Right cardiac atrium (tissue), 5 donors: Measurements from ENCODE around the gene ARF3. TPM values are rescaled to one million over a fixed set of nuclear protein-coding genes. Genes with fewer than 3 reads are reported as not detected.
"Not testable (repeated sequence)": the region's sequence is repeated elsewhere in the genome, so short reads cannot be mapped to it uniquely, and the experiment has no call there.

Source experiments
- ATAC-seq, 2 donors: fragments of 200-7000 bp; cut with Tn5 transposase; one replicate each; pipeline versions ENCODE4 v1.8.0 to v1.9.1; 2020; ENCODE audit warnings: moderate library complexity in 2 of 2, mild to moderate bottlenecking in 1 of 2
- DNase-seq, 3 donors: peaks; one replicate each; pipeline ENCODE4 v3.0.0-alpha.2; 2020
- H3K27ac ChIP-seq: one replicate; pipeline ENCODE4 v1.5.1; 2013; ENCODE audit warnings: mild to moderate bottlenecking, low read length, control low read depth, moderate library complexity
- H3K27me3 ChIP-seq: one replicate; pipeline ENCODE4 v1.6.1; 2013; ENCODE audit not compliant: control insufficient read depth, insufficient read depth
- H3K4me1 ChIP-seq: one replicate; pipeline ENCODE4 v1.6.1; 2013; ENCODE audit warnings: low read length; ENCODE audit not compliant: control insufficient read depth, insufficient read depth
- H3K4me3 ChIP-seq: one replicate; pipeline ENCODE4 v1.5.1; 2013; ENCODE audit warnings: low read length, control low read depth
- H3K9me3 ChIP-seq: one replicate; pipeline ENCODE4 v1.6.1; 2013; ENCODE audit warnings: low read length; ENCODE audit not compliant: control insufficient read depth
- WGBS: extraction: QIAGEN DNeasy Blood & Tissue Kit; methylation state at CpG from one replicate; pipeline ENCODE4 v1.1.7; 2013; 5-methylcytosine and 5-hydroxymethylcytosine counted together
- intact Hi-C, 4 donors: fragments of 100-400 bp; cut with DNase I; formaldehyde crosslinking; loops; one replicate each; pipeline versions ENCODE4 v1.11.0 to v1.14.0; 2022 to 2023
- polyA plus RNA-seq: library from polyadenylated mRNA; stranded (reverse); fragments of 200-250 nt; gene quantifications from one replicate; pipeline ENCODE4 v1.2.3, GENCODE V29; 2013
- total RNA-seq, 4 donors: library from RNA; stranded (reverse); fragmentation: NEBNext Ultra II Directional; extraction: Animal tissue kit (Norgen Biotek cat#: 25700); gene quantifications; one replicate each; pipeline ENCODE4 v1.2.1, GENCODE V29; 2021
- donor health status: healthy with polysubstance abuse.
- donor health status: DM: no; HTN: yes; CAD: no.
- donor health status: DM: no; HTN: no; CAD: no.
- donor health status: DM: no; HTN: yes; CAD: no; lungs with severe emphysema.
- donor health status: DM: yes; HTN: yes; CAD: no.

ARF3 gene
- total and polyA plus RNA-seq, 5 donors = 65.0 to 94.8 (median 76.8) TPM

DNA sequence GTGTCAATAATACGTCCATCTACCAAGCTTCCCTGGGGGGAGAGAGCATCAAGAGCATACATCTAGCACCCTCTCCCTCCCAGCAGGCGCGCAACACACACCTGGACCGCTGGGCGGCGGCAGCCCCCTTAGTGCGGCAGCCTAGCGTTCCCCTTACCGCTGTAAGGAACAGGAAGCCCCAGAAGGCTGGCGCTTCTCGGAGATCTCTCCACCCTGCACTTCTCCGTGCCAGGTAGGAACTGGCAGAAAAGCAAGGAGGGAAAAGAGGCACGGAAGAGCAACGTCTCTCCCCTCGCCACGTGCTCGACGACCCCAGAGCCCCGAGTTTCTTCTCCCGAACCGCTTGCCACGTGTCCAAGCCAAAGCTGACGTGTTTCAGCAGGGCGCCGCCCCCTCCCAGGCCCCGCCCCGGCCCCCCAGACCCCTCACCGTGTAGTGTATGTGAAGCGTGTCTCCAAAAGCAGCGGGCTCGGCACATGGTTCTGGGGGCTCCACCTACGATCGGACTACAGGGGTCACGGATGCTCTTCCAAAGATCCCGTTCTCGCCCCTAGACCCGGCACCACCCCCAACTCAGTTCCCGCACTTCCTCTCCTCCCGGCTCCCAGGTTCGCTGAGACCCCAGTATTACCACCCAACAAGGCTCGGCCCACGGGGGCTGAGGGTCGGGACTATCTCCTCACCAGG is 32.5 kb downstream of the ARF3 start:
- peak; percentile 73 to 74 for ATAC-seq
- H3K27me3 ChIP-seq = no peaks in the 10 kb centered on the region
- H3K4me3 ChIP-seq = peak overlapping the region; percentile 56
- intact Hi-C loops = no loop called here
- H3K27ac ChIP-seq = no peak overlapping the region
- H3K9me3 ChIP-seq = no peaks in the 10 kb centered on the region
- peak; percentile 55 to 78 (median 77) for DNase-seq
- WGBS = under 1% methylated on average over 43 of the region's 43 CpGs
- H3K4me1 ChIP-seq = no peaks in the 10 kb centered on the region

DNA sequence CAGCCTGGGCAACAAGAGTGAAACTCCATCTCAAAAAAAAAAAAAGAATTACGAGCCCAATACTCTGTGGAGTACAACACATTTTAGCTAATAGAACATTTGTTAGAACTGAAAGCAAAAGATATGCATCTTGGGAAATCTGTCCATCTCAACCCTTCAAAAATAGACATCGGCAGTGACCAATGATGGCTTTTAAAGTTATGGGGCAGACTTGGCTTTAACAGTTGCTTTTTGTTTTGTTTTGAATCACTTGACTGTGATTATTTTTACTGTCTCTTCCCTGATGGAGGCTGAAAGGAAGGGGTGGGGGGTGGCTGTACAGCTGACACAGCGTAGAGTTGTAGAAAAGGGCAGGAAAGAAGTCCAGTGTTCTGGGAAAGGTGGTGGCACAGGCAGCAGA is 34.2 kb downstream of the ARF3 start:
- no peaks in the 10 kb centered on the region for H3K27me3 ChIP-seq
- H3K9me3 ChIP-seq = no peaks in the 10 kb centered on the region
- intact Hi-C loops = no loop called here
- DNase-seq (no peak), ATAC-seq (no peak)
- H3K27ac ChIP-seq = no peak overlapping the region
- WGBS = 88% methylated on average over 3 of the region's 3 CpGs
- H3K4me3 ChIP-seq = no peak overlapping the region
- H3K4me1 ChIP-seq = no peaks in the 10 kb centered on the region

DNA sequence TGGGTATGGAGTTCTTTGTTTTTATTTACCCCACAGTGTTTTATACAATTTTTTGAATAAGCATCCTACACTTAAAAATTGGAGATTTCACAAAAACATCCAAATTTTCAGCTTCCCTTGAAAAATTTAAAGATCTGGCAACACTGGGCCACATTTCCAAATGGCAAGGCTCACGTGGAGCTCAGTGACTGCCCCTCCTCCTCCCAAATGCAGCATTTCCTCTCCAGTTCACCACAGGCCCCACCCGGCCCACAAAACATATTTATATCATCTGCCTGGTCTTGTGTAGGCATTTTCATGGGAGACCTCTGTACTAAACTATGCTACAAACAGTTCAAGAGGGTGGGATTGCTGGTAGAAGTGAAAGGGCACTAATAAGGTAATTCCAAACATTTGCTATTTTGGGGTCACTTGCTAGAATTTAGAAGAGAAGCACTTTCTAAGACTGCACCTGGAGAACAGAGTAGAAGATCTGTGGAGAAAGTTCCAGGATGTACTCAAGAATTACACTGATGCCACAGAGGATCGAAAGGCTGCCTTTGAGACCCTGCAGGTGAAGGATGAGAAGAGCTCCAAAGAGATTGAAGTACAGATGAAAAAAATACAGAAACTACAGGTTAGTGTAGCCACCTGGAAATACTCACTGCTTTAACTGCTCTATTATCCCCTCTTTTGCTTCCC is 39.3 kb downstream of the ARF3 start:
- Histone ChIP-seq H3K4me1 (no peaks in the 10 kb centered on the region), H3K9me3 (no peaks in the 10 kb centered on the region), H3K4me3 (no peak overlapping the region), H3K27me3 (no peaks in the 10 kb centered on the region), H3K27ac (no peak overlapping the region)
- intact Hi-C loops = no loop called here
- DNase-seq (no peak), ATAC-seq (no peak)
- 53% methylated on average over 3 of the region's 3 CpGs for WGBS

DNA sequence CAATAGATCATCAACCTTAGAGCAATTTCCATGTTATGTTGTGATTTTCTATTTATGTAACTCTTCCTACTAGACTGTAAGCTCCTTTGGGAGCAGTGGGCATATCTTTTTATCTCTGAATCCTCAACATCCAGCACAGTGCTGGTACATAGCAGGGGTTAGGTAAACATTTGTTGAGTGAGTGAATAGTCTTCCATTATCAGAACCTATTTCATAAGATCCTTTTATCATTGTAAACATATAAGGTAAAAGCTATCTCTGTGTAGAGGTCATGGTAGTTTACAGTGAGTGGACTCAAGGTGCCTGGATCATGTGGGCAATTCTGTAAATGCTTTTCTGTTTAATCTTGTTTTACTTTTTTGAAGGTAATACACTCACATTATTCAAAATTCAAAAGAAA is 47.1 kb downstream of the ARF3 start:
- Histone ChIP-seq H3K4me1 (no peaks in the 10 kb centered on the region), H3K27ac (no peak overlapping the region), H3K27me3 (no peaks in the 10 kb centered on the region), H3K4me3 (no peak overlapping the region), H3K9me3 (no peaks in the 10 kb centered on the region)
- intact Hi-C loops = no loop called here
- DNase-seq = no peak
- ATAC-seq = no peak

DNA sequence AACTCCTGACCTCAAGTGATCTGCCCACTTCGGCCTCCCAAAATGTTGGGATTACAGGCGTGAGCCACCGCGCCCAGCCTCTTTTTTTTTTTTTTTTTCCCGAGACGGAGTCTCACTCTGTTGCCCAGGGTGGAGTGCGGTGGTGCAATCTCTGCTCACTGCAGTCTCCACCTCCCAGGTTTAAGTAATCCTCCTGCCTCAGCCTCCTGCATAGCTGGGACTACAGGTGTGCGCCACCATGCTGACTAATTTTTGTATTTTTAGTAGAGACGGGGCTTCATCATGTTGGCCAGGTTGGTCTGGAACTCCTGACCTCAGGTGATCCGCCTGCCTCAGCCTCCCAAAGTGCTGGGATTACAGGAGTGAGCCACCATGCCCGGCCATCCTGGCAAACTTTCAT is 47.6 kb downstream of the ARF3 start:
- H3K9me3 ChIP-seq, H3K27ac ChIP-seq, H3K4me3 ChIP-seq, intact Hi-C loops, H3K27me3 ChIP-seq, ATAC-seq, DNase-seq, H3K4me1 ChIP-seq: not testable (repeated sequence)
- WGBS = 87% methylated on average over 11 of the region's 11 CpGs

DNA sequence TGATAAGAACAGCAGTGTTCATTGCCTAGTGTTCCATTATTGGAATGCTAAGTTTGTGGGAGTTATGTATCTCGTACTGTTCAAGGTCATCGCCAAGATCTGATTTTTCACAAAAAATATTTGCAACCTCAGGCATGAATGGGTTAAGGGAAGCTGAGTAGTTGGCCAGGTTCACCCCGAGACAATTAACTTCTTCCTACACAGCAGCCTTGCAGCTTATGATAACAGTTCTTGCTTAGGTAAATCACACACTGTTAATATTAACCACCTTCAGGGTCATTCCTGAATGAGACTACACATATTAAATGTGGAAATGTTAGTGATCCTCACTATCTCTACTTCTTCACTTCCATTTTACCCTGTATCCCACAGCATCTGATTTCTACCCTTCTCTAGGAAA is 50.0 kb downstream of the ARF3 start:
- Histone ChIP-seq H3K4me1 (no peaks in the 10 kb centered on the region), H3K9me3 (no peaks in the 10 kb centered on the region), H3K4me3 (no peak overlapping the region), H3K27ac (no peak overlapping the region), H3K27me3 (no peaks in the 10 kb centered on the region)
- WGBS = 55% methylated on average over 3 of the region's 3 CpGs
- ATAC-seq = no peak
- intact Hi-C loops = no loop called here
- no peak for DNase-seq

DNA sequence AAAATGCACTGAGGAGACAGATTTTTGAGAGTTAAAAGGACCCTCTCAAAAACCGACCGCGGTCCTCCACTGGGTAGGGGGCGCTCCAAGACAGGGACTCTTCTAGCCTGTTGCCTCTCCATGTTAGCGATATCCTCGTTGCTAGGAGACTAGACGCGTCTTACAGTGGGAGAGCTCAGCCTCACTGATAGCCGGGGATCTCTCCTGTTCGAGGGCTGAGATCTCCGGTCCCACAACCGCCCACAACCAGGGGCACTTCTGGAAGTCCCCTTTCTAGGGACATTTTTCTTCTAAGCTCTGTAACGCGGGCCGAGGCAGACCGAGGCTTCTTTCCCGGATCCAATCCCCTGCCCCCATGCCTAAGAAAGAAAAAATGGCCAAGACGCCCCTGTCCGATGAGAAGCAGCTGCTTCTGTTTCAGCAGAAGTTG is 53.3 kb downstream of the ARF3 start:
- peak; percentile 81 to 92 (median 91) for DNase-seq
- Histone ChIP-seq H3K27ac (no peak overlapping the region), H3K27me3 (no peaks in the 10 kb centered on the region), H3K4me1 (no peaks in the 10 kb centered on the region), H3K9me3 (no peaks in the 10 kb centered on the region), H3K4me3 (peak overlapping the region; percentile 35)
- WGBS = 1% methylated on average over 19 of the region's 19 CpGs
- peak; percentile 95 to 96 for ATAC-seq
- intact Hi-C loops = no loop called here

DNA sequence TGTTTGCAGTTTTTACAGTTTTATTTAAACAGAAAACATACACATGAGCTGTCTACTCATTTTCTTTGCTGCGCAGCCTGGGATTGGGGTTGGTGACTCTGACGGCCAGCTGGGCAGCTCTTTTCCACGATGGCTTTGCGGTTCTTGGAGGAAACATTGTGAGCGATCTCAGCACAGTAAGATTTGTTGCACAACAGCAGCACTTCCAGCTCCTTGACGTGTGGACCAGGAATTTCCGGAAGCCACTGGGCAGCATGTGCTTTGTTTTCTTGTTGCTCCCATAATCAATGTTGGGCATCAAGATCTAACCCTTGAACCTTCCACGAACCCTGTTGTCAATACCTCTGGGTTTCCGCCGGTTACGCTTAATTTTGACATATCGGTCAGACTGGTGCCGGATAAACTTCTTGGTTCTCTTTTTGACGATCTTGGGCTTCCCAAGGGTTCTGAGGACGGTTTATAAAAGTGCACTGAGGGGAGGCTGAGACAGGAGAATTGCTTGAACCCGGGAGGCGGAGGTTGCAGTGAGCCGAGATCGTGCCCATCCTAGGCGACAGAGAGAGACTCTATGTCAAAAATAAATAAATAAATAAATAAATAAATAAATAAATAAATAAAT is 53.8 kb downstream of the ARF3 start:
- DNase-seq = no peak
- peak in 1 of 2 donors; percentile 57 for ATAC-seq
- H3K4me1 ChIP-seq = no peaks in the 10 kb centered on the region
- no peaks in the 10 kb centered on the region for H3K9me3 ChIP-seq
- WGBS = 65% methylated on average over 20 of the region's 20 CpGs
- no peak overlapping the region for H3K27ac ChIP-seq
- H3K4me3 ChIP-seq = peak overlapping the region; percentile 35
- intact Hi-C loops = no loop called here
- H3K27me3 ChIP-seq = no peaks in the 10 kb centered on the region

DNA sequence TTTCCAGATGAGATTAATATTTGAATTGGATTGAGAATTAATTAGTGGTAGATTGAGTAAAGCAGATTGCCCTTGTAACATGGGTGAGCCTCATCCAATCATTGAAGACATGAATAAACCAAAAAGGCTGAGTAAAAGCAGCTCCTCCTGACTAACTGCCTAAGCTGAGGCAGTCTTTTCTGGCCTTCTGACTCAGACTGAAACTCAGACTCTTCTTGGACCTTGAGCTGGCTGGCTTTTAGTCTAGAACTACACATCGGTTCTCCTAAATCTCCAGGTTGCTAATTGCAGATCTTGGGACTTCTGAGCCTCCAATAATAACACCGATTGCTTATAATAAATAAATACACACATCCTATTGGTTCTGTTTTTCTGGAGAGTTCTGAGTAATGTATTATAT is 56.0 kb downstream of the ARF3 start:
- H3K4me1 ChIP-seq = no peaks in the 10 kb centered on the region
- no peak overlapping the region for H3K27ac ChIP-seq
- intact Hi-C loops = no loop called here
- DNase-seq = no peak
- H3K9me3 ChIP-seq = no peaks in the 10 kb centered on the region
- H3K4me3 ChIP-seq = no peak overlapping the region
- 93% methylated on average over 2 of the region's 2 CpGs for WGBS
- no peak for ATAC-seq
- no peaks in the 10 kb centered on the region for H3K27me3 ChIP-seq

DNA sequence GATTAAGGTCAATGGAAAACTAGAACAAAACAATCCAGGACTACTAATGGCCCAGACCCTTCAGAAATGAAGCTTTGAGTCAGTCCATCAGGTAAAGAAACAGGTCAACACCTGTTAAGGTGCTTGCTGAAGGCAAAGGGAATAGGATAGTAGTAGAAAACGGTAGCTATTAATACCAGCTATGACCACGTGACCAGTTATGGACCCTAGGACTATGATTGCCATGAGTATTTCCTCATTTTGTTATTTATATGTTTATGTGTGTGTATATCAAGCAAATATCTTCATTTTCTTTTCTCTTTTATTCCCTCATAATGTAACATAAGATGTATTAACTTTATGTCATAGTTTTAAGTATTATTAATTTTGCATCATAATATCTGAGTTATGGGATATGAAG is 57.6 kb downstream of the ARF3 start:
- no peak for DNase-seq
- ATAC-seq = no peak
- no peak overlapping the region for H3K27ac ChIP-seq
- WGBS = 70% methylated on average over 2 of the region's 2 CpGs
- H3K4me3 ChIP-seq = no peak overlapping the region
- intact Hi-C loops = no loop called here
- H3K9me3 ChIP-seq = no peaks in the 10 kb centered on the region
- H3K4me1 ChIP-seq = no peaks in the 10 kb centered on the region
- H3K27me3 ChIP-seq = no peaks in the 10 kb centered on the region

DNA sequence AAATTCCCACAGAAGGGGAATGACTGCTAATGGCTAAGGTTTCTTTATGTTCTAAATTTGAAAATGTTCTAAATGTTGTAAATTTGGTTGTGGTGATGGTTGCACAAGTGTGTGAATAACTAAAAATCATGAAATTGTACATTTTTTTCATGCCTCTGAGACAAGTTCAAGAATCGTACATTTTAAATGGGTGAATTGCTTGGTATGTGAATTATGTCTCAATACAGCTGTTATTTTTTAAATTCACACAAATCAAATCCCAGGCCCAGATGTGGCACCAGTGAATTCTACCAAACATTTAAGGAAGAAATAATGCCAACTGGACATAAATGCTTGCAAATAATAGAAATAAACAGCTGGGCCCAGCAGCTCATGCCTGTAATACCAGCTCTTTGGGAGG is 63.0 kb downstream of the ARF3 start:
- no peak overlapping the region for H3K27ac ChIP-seq
- intact Hi-C loops = loop anchor here in 1 of 4 donors (5.0 kb wide), 1 partner anchor 37 kb away; no protein-coding TSS in a partner anchor
- WGBS = 68% methylated on average over 1 of the region's 1 CpG

More for the DNA sequence above, 63.0 kb downstream of the ARF3 start:
- no peak overlapping the region for H3K4me3 ChIP-seq
- ATAC-seq (no peak), DNase-seq (no peak)
- no peaks in the 10 kb centered on the region for H3K9me3 ChIP-seq
- H3K4me1 ChIP-seq = no peaks in the 10 kb centered on the region
- H3K27me3 ChIP-seq = no peaks in the 10 kb centered on the region
